ENCODE results near the gene TCEA2.
"Not testable (repeated sequence)": the region's sequence is repeated elsewhere in the genome, so short reads cannot be mapped to it uniquely, and the experiment has no call there.

Gene TCEA2

DNA sequence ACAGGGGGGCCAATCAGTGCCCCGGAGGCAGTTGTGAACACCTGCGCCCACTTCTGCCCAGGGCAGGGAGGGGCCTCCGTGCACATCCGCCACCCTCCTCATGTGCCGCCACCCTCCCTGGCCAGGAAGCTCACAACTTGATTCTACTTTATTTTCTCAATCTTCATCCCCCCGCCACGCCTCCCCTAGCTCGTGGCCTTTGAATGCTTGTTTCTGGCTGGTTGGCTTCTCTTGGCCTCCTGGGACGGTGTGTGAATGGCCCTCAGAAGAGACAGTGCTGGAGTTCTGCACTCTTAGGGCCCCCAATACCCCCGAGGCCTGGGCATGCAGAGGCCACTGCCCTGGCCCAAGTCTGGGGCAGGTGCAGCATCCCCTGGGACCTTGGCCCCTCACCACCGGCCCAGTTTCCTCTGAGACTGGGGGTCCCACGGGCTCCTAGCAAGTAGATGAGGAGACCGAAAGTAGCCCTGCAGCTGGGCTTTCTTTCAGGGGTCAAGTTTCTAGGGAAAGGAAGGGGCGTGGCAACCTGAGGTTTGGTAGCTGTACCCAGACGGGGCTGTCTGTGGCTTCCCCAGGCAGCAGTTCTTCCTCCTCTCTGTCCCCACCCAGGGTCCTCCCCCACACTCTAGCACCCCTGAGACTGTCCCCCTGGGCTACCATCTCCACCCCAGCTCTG, 15.0 kb downstream of the TCEA2 start:
- no peak for DNase-seq (ENCODE audit: low spot score)

DNA sequence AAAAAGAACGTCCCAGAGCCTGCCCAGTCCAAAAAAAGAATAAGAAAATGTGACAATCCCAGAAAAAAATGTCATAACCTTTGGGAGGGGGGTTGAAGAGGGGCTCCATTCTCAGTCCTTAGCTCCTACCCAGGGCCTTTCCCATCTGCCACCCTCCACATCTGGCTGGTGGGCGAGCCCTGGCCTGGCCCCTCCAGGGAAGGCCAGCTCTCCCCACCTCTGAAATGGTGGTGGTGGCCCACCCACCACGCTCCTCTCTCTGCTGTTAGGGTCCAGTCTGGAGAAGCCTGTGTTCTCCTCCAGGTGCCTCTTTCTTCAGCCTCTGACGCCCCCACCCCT, 15.9 kb downstream of the TCEA2 start:
- no peak for DNase-seq (ENCODE audit: low spot score)

DNA sequence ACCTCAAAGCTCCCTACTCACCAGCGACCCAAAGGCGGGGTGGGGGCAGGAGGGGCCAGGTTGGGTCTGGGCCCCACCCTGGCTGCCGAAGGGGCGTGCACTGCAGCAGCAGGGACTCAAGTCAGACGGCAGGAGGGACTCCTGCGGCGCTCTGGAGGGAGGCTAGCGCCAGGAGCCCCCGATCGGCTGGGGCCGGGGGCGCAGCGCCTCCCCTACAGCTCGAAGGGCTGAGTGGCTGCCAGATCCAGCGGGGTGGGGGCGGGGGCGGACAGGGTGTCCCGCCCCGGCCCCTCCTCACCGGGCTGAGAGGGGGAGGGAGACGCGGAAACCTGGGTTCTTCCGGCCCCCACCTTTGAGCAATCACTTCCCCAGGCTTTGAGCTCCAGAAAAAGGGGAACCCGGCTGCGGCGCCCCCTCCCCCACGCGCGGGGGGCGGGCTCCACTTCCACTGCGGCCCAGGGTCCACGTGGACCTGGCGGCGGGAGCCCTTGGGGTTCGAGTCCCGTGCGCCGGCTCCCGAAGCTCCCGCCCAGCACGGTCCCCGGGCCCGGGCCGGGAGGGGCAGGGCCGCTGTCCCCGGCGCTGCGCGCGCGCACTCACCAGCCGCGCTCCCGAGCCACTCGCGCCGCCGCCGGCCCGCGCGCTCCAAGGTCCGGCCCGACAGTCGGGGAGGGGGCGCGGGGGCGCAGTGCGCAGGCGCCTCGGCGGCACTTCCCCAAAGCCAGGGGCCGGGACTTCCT, 16.4 kb downstream of the TCEA2 start, which contains the start of gene RGS19:
TSS of gene RGS19 (minus strand) at position 246 of the 740 bp plus-strand sequence. CDS start 2,632 bp downstream, outside the sequence.
- peak; percentile 85 for DNase-seq (ENCODE audit: low spot score)

DNA sequence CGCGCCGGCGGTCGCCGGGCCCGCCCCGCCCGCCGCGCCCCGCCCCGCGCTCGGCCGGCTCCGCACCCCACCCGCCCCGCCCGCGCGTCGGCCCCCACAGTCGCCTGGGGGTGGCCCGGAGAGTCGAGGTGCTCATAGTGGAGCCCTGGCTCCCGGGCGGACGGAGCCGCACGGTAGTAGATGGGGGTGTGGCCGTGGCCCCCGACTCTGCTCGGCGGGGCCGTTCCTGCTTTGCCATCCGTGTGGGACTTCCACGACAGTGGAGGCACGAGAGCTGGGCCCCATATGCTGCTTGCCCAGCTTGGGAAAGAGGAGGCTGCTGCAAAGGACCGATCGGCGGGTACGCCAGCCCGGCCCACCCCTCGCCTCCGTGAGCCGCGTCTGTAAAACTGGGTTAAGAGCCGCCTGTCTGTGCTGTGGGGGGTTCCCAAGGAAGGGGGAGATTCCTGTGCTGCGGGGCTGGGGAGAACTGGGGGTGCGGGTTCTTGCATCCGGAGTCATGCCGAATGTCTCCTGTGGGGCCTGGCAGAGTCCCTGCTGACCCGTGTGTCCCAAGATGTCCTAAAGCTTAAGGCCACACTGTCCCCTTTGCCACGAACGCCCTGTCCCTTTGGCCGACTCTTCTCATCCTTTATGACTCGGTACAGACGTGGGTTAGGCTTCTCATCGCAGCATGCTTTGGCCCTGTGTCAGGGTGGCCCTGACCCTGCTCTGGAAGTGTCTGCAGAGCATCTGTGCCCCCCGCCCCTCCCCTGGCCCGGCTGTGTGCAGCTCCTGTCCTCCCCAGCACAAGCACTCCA, 17.2 kb downstream of the TCEA2 start, which contains the start of gene OPRL1:
TSS of gene OPRL1 (plus strand) at position 70 of the 800 bp plus-strand sequence. CDS start 12,639 bp downstream, outside the sequence.
- no peak for DNase-seq (ENCODE audit: low spot score)

DNA sequence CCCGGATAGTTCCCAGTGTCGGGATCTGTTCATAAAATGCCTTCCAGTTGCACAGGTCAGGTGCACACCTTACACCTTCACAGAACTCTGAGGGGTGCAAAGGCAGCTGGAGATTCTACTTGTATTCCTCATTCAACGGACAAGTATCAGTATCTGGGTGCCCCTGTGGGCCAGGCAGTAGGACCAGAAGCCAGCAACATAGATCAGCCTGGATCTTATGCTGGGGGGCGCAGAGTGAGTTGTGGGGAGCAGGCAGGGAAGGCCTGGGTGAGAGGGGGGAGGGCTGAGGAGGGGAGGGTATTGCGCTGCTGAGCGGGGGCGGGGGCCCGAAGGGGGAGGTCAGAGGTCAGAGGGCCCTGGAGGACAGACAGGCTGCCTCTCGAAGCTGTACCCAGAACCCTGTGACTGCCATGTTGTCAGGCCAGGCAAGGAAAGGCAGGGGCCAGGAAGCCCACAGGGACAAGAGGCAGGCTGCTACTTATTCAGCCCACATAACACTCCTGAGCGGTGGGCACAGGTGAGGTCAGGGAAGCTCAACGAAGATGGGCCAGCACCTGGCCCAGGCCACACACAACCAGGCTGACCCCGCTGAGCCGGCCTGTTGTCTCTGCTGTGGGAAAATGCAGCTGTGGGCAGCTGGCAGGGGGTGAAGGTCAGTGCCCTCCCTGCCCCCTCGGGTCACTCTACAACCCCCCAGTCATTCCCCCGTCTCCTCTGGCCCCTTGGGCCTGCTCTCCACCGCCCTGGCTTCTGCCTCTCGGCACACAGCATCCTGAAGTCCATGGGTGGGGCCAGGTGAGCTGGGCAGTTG, 18.0 kb downstream of the TCEA2 start:
- DNase-seq (ENCODE audit: low spot score) = no peak

DNA sequence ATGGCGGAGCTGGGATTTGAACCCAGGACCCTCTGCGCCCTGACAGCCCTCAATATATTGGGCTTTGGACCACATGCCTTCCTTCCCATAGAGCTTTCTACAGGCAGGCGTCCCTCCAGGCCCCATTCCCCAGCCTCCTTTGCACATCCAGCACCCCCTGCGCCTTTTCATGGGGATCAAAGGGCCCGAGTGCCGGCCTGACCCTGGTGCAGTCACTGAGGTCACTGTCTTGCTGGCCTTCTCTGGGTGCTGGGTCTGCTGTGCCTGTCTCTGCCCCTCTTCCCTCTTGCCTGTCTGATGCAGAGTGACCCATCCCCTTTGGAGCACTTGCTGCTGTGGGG, 18.6 kb downstream of the TCEA2 start:
- DNase-seq (ENCODE audit: low spot score) = no peak

DNA sequence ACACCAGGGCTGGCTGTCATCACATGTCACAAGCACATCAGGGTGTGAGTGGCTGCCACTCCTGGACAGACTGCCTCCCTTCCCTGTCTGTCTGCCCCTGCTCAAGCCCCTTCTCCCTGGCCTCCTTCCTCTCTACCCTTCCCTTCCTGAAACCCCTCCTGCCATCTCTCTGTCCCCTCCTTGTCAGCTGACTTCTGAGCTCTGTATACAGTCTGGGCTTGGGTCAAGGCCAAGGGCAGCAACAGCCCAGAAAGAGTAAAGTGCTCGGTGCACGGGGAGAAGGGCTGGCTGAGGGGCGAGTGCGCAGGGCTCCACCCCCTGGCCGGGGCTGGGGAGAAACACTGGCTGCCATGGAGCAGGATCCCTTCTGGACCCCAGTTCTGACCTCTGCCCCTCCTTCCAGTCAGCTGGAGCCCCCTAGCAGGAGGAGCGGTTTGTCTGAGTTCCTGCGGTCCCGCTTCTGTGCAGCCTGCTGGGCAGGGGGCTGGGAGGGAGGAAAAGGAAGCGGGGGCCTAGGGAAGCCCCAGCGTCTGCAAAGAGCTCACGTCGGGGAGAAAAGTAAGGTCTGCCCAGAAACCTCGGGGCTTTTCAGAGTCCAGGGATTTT, 19.2 kb downstream of the TCEA2 start:
- DNase-seq (ENCODE audit: low spot score) = no peak

DNA sequence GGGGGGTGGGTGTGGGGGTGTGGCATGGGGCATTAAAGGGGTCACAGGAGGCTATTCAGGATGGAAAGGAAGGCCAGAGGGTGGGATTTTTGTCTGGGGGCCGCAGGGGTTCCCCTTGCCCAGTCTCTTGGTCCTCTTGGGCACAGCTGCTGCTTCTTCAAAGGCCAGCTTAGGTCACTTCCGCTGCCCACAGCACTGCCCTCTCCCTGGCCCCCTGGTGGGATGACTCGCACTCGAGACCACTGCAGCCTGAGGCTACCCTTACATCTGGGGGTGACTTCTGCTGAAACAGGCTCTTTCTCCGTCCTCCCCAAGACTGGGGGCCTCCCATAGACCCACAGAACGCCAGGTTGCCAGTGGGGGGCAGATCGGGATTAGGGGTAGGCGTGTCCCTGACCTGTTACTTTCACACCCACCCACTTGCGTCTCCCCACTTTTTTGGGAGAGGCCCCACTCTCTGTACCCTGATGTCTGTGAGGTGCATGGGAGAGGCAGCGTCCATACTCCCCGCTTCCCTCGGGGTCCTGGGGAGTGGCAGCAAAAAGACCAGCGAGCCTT, 19.9 kb downstream of the TCEA2 start:
- DNase-seq (ENCODE audit: low spot score) = no peak

DNA sequence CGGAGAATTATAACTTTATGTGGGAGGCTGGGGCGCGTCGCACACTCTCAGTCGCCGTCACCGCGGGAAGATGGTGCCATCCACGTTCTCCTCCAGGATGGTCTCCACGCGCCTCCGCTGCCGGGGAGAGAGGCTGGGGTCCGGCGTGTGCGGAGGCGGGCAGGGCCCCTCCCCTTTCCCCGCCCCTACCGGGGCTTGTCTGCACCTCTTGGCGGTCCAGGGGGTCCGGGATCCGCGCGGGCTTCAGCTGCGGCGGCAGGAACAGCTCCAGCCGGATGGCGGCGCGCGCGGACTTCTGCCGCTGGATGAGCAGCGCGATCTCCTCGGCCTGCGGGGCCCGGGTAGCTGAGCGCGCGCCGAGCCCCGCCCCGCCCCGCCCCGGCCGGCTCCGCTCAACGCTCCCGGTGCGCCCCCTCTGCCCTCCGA, 20.4 kb downstream of the TCEA2 start:
- DNase-seq (ENCODE audit: low spot score) = peak; percentile 94

DNA sequence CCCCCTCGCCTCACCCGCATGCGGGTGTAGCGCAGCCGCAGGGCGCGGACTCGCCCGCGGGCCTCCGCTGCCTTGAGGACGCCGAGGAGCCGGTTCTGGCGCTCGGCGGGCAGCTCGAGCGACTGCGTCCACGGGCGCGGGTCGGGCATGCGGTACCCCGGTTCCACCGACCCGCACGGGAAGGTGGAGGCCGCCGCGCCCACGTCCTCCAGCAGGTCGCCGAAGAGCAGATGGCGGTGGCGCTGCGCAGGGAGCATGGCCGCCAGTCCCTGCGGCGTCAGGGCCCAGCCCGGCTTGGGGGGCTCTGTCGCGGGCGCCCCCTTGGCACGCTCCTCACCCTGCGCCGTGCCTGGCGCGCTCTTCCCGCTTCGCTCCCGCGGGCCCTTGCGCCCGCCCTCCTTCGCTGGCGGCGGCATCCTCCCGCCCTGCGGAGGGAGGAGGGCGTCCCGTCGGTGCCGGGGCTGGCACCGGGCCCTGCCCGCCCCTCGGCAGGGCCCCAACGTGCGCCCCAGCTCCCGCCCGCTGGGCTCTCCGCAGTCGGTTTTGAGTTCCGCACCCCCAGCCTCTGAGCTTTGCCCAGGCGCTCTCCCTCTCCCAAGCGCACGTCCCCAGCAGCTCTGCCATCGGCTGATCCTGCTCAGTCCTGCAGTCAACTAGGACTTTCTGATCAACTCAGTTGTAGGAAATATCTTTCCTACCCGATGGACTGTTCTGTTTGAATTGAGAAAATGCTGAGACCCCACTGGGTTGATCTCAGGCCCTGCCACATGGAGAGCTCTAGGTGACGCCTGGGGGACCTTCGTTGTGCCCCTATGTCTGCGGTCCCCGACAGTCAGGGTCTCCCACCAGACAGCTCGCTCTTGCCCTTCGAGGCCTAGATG, 21.0 kb downstream of the TCEA2 start, which contains the start of gene LKAAEAR1:
TSS of gene LKAAEAR1 (minus strand) at position 595 of the 881 bp plus-strand sequence. CDS start at position 416, 179 bp downstream.
- no peak for DNase-seq (ENCODE audit: low spot score)

DNA sequence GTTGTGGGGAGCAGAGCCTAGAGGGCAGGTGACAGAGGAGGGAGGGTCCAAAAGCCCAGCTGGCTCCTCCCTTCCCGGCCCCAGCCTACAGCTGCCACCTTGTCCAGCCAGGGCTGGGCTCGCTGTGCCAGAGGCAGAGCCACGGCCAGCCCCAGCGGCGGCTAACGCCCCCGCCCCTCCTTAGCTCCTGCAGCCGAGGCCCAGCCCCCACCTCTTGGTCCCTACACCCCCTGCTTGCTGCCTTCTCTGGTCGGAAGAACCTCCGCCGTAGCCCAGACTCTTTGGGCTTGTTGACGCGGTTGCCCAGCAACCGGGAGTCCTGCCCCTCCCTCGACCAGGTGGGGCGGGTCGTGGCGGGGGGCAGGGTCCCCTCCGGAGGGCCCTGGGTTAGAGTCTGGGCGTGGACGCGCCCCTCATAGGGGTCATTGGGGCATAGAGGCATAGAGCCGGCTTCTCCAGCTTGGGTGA, 21.7 kb downstream of the TCEA2 start:
- no peak for DNase-seq (ENCODE audit: low spot score)

DNA sequence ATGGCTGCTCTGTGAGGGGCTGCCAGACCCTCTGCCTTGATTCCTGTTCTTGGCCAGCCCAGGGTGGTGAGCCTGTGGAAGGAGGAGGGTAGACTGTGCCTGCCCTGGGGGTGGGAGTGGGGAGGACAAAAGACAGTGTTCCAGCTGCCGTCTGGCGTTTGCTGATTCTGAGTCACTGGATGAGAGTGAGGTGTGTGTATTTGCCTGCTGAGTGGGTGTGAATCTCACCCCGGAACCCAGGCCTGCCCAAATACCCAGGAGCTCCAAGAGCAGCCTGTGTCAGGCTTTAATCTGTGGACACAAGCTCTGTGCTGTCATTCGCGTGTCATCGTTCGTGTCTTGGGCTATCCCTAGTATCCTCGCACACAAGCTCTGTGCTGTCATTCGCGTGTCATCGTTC, 23.8 kb downstream of the TCEA2 start:
- DNase-seq (ENCODE audit: low spot score) = no peak

DNA sequence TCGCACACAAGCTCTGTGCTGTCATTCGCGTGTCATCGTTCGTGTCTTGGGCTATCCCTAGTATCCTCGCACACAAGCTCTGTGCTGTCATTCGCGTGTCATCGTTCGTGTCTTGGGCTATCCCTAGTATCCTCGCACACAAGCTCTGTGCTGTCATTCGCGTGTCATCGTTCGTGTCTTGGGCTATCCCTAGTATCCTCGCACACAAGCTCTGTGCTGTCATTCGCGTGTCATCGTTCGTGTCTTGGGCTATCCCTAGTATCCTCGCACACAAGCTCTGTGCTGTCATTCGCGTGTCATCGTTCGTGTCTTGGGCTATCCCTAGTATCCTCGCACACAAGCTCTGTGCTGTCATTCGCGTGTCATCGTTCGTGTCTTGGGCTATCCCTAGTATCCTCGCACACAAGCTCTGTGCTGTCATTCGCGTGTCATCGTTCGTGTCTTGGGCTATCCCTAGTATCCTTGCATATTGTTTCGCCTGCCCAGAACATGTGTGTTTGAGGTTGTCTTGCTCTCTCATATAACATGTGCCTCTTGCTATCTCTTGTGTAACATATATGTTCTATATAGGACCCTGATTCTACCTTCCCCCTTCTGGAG, 24.3 kb downstream of the TCEA2 start:
- not testable (repeated sequence) for DNase-seq (ENCODE audit: low spot score)

DNA sequence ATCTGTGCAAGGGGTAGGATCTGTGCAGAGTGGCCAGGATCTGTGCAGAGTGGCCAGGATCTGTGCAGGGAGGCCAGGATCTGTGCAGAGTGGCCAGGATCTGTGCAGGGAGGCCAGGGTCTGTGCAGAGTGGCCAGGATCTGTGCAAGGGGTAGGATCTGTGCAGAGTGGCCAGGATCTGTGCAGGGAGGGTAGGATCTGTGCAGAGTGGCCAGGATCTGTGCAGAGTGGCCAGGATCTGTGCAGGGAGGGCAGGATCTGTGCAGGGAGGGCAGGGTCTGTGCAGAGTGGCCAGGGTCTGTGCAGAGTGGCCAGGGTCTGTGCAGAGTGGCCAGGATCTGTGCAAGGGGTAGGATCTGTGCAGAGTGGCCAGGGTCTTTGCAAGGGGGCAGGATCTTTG, 25.6 kb downstream of the TCEA2 start:
- not testable (repeated sequence) for DNase-seq (ENCODE audit: low spot score)

DNA sequence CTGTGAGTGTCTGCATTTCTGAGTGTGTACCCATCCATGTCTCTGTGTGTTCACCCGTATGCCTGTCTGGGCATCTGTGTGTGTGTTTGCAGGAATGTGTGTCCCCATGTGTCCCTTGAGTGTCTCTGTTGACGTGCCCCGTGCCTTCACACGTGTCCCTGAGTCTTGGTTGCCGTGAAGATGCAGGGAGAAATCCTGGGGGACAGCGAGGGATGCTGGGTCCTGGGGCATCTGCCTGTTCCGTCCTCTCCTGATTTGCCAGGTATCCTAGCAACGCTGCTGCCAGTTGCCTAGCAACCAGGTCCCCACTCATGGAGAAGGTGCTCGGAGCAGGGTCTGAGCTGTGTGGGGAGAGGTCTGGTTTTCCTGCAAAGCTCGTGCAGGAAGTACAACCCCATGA, 27.2 kb downstream of the TCEA2 start:
- DNase-seq (ENCODE audit: low spot score) = no peak

DNA sequence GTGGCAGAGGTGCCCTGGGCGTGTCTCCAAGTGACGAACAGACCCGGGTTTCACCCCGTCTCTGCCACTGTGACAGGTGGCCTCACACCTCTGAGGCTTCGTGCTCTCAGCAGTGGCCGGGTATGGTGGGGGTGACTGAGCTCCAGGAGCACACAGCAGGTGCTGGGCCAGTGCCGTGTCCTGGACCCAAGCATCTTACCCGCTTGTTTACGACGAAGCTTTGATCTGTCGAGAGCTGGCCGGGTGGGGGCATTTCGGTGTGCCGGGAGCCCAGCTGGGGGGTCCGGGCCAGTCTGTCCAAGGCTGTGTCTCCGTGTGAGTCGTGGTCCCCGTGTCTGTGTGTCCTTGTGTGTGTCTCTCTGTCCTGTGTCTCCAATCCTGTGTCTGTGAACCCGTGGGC, 28.3 kb downstream of the TCEA2 start:
- DNase-seq (ENCODE audit: low spot score) = no peak

DNA sequence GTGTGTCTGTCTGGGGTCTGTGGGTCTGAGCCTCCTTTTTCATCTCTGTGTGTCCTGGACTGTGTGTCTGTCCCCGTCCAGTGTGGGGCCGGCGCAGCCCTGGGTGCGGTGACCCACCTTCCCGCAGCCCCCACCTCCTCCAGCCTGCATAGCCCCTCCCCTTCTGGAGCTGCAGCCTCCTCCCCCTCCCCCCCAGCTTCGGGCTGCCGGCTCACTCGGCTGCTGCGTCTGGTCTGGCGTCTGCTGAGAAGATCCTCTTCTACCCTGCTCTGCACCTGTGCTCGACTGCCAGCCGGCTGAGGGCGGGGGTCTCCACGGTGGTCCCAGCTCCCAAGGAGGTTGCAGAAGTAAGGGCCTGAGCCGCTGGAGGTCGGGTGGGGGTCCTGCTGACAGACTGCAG, 28.8 kb downstream of the TCEA2 start:
- no peak for DNase-seq (ENCODE audit: low spot score)

DNA sequence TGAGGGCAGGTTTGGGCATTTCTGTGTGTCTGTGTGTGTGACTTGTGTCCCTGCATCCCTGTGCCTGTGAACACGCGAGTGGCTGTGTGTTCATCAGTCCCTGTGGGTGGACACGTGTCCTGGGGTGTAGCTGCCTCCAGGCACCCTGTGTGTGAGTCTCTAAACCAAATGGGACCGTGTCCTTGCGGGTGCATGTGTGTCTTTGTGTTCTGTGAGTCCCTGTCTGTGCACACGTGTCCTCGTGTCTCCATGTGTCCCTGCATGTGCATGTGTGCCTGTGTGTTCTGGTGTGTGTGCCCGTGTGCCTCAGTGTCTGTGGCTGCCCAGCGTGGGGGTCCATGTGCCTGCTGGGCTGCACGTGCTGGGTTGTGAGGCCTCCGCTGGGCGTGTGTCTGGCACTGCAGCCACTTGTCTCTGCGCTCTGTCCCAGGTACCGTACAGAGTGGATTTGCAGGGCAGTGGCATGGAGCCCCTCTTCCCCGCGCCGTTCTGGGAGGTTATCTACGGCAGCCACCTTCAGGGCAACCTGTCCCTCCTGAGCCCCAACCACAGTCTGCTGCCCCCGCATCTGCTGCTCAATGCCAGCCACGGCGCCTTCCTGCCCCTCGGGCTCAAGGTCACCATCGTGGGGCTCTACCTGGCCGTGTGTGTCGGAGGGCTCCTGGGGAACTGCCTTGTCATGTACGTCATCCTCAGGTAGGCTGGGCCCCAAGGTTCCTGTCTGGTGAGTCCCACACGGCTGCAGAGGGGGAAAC, 29.4 kb downstream of the TCEA2 start:
- DNase-seq (ENCODE audit: low spot score) = no peak

DNA sequence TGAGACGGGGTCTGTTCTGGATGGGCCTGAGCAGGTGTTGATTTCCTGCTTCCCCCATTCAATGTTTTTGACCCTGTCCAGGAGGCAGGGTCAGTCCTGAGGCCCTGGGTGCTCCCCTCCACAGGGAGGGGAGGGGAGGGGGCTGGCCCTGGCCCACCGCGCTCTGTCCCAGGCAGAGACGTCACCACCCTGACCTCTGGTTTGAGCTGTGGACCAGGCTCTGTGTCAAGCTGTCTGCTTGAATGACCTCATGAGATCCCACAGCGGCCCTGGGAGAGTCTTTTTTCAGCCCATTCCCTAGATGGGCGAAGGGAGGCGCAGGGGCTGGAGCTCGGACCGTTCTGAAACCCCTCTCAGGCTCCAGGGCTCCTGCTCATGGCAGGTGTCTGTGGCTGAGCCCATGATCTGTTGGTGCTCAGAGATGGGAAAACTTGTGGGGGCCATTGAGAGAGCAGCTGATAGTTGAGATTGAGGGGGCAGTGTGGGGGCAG, 30.1 kb downstream of the TCEA2 start:
- DNase-seq (ENCODE audit: low spot score) = peak; percentile 76

Measured in HuH-7.5 (cell line).